Thyroid gland (tissue), 4 donors: ENCODE results near the gene ZNF865.

Experiments used
- POLR2A ChIP-seq, 2 donors: fragments of 450-650 bp; IDR thresholded peaks; one replicate each; pipeline ENCODE4 v1.6.1; 2017; ENCODE audit warnings: antibody characterized with exemption in 2 of 2, mild to moderate bottlenecking in 2 of 2, moderate library complexity in 1 of 2
- TF ChIP-seq, protein P1 (sequence below), 6 experiments: fragments of 200-600 bp in 3 of 6; fragments of 450-650 bp in 3 of 6; sonication (generic) in 3 of 6; IDR thresholded peaks; one replicate each; pipeline ENCODE4 v1.5.1; 2016 to 2019; ENCODE audit warnings: antibody characterized with exemption in 6 of 6, mild to moderate bottlenecking in 2 of 6, inconsistent platforms in 1 of 6, moderate library complexity in 1 of 6

GRCh38 chr19:55659822-55660221 is 54.4 kb downstream of the ZNF865 start:
- TF ChIP-seq, protein P1, sequence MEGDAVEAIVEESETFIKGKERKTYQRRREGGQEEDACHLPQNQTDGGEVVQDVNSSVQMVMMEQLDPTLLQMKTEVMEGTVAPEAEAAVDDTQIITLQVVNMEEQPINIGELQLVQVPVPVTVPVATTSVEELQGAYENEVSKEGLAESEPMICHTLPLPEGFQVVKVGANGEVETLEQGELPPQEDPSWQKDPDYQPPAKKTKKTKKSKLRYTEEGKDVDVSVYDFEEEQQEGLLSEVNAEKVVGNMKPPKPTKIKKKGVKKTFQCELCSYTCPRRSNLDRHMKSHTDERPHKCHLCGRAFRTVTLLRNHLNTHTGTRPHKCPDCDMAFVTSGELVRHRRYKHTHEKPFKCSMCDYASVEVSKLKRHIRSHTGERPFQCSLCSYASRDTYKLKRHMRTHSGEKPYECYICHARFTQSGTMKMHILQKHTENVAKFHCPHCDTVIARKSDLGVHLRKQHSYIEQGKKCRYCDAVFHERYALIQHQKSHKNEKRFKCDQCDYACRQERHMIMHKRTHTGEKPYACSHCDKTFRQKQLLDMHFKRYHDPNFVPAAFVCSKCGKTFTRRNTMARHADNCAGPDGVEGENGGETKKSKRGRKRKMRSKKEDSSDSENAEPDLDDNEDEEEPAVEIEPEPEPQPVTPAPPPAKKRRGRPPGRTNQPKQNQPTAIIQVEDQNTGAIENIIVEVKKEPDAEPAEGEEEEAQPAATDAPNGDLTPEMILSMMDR (IDR thresholded peaks at IDR 0.05), result no peak
- TF ChIP-seq POLR2A (IDR thresholded peaks at IDR 0.05), result no peak
